Peyer's patch (tissue), 4 donors: Measurements from ENCODE around the gene SNAPC4. TPM values are rescaled to one million over a fixed set of nuclear protein-coding genes. Genes with fewer than 3 reads are reported as not detected.

Experiments
- DNase-seq, 3 donors: peaks; one replicate each; pipeline ENCODE4 v3.0.0-alpha.2; 2017 to 2019
- H3K27ac ChIP-seq, 4 donors: fragments of 200-600 bp; sonication (generic); one replicate each; pipeline ENCODE4 v1.5.1; 2016 to 2019
- H3K27me3 ChIP-seq, 2 donors: fragments of 200-600 bp; sonication (generic); one replicate each; pipeline ENCODE4 v1.5.1; 2019
- H3K36me3 ChIP-seq, 3 donors: fragments of 200-600 bp; sonication (generic); one replicate each; pipeline ENCODE4 v1.5.1; 2016 to 2019
- H3K4me1 ChIP-seq, 4 donors: fragments of 200-600 bp; sonication (generic); one replicate each; pipeline ENCODE4 v1.5.1; 2016 to 2019
- H3K4me3 ChIP-seq, 4 donors: fragments of 200-600 bp; sonication (generic); 1 replicate in 3 of 4; 2 replicates in 1 of 4; pipeline ENCODE4 v1.5.1; 2016 to 2019; ENCODE audit warnings: mild to moderate bottlenecking in 1 of 4
- H3K9me3 ChIP-seq, 4 donors: fragments of 200-600 bp; sonication (generic); one replicate each; pipeline ENCODE4 v1.5.1; 2016 to 2019; ENCODE audit warnings: mild to moderate bottlenecking in 1 of 4
- POLR2A ChIP-seq, 2 donors: fragments of 450-650 bp; IDR thresholded peaks; one replicate each; pipeline ENCODE4 v1.5.1; 2017; ENCODE audit warnings: antibody characterized with exemption in 2 of 2, mild to moderate bottlenecking in 2 of 2, moderate library complexity in 2 of 2
- total RNA-seq, 4 donors: library from RNA; depleted of rRNA; stranded (reverse); fragments of >200 nt; gene quantifications; one replicate each; pipeline ENCODE4 v1.1.0, GENCODE V29; 2016
- TF ChIP-seq, protein P1 (sequence below), 6 experiments: fragments of 450-650 bp in 4 of 6; fragments of 200-600 bp in 2 of 6; sonication (generic) in 1 of 6; IDR thresholded peaks; one replicate each; pipeline ENCODE4 v1.5.1; 2017 to 2019; ENCODE audit warnings: antibody characterized with exemption in 6 of 6, mild to moderate bottlenecking in 3 of 6, moderate library complexity in 1 of 6

The SNAPC4 gene
- total RNA-seq, 4 donors from 2014 or later, result 6.3 to 58.6 (median 13.2) TPM

DNA sequence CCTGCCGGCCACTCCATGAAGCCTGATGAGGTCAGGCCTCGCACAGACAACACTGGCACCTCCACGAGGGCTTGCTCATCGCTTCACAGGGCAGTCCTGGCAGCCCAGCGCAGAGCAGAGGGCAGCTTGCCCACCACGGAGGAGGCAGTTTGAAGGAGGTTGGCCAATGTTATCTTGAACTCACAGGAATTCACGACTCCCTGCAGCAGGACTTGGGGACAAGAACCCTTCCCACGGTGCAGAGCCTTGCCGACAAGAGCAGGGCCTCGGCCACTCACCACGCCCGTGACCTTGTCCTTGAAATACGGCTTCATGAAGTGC, 5.0 kb downstream of the SNAPC4 start:
- Histone ChIP-seq H3K27ac (no peak overlapping the region), H3K4me3 (no peak overlapping the region), H3K27me3 (no peaks in the 10 kb centered on the region), H3K36me3 (peaks cover 0 to 65% (median 0%) of the 10 kb centered on the region in 3 donors), H3K4me1 (peaks cover 0 to 23% (median 9%) of the 10 kb centered on the region in 4 donors), H3K9me3 (no peaks in the 10 kb centered on the region)
- no peak for DNase-seq
- TF ChIP-seq POLR2A (IDR thresholded peaks at IDR 0.05), result no peak
- TF ChIP-seq, protein P1, sequence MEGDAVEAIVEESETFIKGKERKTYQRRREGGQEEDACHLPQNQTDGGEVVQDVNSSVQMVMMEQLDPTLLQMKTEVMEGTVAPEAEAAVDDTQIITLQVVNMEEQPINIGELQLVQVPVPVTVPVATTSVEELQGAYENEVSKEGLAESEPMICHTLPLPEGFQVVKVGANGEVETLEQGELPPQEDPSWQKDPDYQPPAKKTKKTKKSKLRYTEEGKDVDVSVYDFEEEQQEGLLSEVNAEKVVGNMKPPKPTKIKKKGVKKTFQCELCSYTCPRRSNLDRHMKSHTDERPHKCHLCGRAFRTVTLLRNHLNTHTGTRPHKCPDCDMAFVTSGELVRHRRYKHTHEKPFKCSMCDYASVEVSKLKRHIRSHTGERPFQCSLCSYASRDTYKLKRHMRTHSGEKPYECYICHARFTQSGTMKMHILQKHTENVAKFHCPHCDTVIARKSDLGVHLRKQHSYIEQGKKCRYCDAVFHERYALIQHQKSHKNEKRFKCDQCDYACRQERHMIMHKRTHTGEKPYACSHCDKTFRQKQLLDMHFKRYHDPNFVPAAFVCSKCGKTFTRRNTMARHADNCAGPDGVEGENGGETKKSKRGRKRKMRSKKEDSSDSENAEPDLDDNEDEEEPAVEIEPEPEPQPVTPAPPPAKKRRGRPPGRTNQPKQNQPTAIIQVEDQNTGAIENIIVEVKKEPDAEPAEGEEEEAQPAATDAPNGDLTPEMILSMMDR (IDR thresholded peaks at IDR 0.05), result no peak

DNA sequence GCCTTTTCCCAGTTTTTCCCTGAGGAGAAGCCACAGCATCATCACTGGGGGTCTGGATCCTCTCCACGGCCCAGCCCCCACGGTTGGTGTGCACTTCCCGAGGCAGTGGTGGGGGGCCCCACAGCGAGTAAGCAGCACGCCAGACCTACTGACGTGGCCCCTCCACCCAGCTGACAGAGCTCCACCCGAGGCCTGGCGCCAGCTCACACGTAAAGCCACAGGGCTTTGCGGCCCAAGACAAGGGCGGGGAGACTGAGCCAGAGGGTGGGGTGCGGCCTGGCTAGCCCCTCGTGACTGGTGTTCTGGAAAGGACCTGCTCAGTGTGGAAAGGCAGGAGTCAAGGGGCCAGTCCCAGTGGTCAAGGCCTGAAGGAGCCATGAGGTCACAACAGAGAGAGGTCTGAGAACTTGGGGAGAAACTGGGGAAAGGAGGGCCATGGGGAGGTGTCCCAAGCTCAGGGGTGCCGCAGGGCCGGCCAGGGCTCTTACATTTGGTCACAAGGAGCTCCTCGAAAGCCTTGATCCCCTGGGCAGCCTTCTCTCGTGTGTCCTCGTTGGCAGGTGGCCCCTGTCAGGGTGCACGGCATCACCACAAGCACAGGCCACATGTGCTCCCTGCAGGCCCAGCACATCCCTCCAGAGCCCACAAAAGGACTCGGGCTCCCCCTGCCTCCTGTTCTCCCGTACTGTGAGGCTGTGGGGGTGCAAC, 5.5 kb downstream of the SNAPC4 start:
- H3K27ac ChIP-seq, result no peak overlapping the region
- TF ChIP-seq, protein P1 (IDR thresholded peaks at IDR 0.05), result no peak
- H3K27me3 ChIP-seq, result no peaks in the 10 kb centered on the region
- H3K4me1 ChIP-seq, result peaks cover 0 to 22% (median 8%) of the 10 kb centered on the region in 4 donors
- DNase-seq, result no peak
- H3K9me3 ChIP-seq, result no peaks in the 10 kb centered on the region
- peaks cover 0 to 70% (median 0%) of the 10 kb centered on the region in 3 donors for H3K36me3 ChIP-seq
- H3K4me3 ChIP-seq, result no peak overlapping the region

DNA sequence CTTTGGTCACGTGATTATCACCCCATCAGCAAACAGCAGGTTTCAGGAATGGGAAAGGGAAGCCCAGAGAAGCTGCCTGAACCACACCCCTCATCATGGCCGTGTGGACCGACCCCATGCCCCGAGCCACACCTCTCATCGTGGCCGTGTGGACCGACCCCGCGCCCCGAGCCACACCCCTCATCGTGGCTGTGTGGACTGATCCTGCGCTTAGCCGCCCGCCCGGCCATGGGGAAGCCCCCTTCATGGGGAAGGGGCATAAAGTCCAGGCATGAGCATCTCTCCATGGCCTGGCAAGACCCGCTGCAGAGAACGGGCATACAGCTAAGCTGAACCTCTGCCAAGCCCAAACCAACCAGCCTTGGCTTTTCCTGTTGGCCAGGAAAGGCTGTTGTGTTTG, 6.4 kb downstream of the SNAPC4 start:
- DNase-seq, result no peak
- Histone ChIP-seq H3K36me3 (peaks cover 0 to 78% (median 0%) of the 10 kb centered on the region in 3 donors), H3K4me1 (peaks cover 0 to 13% (median 2%) of the 10 kb centered on the region in 4 donors), H3K9me3 (no peaks in the 10 kb centered on the region), H3K27ac (no peak overlapping the region), H3K4me3 (no peak overlapping the region), H3K27me3 (no peaks in the 10 kb centered on the region)
- TF ChIP-seq, protein P1 (IDR thresholded peaks at IDR 0.05), result no peak
- TF ChIP-seq POLR2A (IDR thresholded peaks at IDR 0.05), result no peak

DNA sequence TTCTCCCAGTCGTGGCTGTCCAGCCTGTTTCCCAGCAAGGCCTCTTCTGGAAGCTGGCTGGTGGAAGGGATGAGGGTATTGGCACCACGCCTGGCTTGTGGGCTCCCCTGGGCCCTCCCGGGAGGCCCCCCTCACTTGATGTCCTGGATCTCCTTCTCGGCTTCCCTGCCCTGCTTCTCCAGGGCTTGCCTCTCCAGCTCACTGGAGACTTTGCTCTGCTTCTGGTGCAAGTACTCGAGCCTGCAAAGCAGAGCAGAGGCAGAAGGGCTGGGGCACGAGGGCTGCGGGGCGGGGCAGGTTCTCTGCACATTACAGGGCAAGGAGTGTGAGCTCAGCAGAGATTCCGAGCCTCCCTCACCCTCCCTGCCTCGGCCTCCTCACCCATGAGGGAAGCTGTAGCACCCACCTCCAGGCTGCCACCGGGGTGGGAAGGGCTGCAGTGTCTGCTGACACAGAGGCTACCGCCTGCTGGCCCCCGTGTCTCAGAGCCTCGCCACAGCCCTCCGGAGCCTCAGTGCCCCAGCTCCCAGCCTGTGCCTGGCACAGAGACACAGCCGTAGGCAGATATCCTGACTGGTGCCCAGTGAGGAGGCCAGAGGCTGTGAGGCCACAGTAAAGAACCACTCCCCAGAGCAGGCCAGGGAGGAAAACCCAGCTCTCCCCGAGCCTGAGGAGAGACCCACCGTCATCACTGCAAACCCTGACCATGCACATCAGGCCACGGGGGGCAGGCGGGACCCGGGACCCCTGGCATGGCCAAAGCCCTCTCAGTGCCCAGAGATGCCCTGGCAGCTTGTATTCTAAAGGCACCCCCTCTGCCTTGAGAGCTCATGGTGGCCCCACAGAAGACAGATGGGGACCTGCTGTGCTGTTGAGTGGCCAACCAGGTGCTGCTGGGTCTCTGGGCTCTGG, 7.2 kb downstream of the SNAPC4 start:
- TF ChIP-seq, protein P1 (IDR thresholded peaks at IDR 0.05), result no peak
- no peak for TF ChIP-seq POLR2A (IDR thresholded peaks at IDR 0.05)
- Histone ChIP-seq H3K4me1 (peaks cover 0 to 12% (median 0%) of the 10 kb centered on the region in 4 donors), H3K4me3 (no peak overlapping the region), H3K9me3 (no peaks in the 10 kb centered on the region), H3K27ac (no peak overlapping the region), H3K27me3 (no peaks in the 10 kb centered on the region), H3K36me3 (peaks cover 0 to 83% (median 0%) of the 10 kb centered on the region in 3 donors)
- DNase-seq, result no peak

DNA sequence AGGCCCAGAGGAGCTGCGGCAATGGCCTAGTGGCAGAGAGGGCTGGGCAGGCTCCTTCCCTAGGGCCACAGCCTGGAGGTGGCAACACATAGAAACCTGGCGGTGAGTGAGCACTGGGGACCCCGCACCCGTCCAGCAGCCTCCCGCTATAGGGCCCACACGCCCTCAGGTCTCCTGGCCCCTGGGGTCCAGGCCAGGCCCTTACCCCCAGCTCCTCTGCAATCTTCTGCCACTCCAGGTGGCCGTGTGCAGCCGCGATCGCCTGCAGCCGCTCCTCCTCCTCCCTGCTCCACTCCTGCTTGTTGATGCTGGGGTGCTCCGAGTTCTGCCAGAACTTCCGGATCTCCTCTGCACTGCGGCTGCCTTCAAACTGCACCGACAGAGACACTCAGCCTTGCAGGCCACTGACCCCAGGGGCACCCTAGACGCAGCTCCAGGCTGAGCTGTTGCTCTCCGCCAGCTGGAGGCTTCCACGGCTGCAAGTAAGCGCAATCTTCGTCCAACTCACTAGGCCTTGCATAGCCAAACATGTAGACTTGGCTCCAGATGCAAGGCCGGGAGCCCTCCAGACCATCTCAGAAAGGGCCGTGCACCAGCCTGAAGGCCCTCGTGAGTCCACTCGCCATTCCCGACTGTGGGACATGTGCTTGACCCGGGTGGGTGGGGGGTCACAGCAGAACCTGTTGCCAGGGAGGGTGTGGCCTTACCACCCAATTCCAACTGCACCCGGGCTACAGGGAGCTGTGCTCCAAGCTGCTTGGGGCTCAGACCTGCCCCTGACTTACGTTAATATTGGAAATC, 8.0 kb downstream of the SNAPC4 start:
- no peak for TF ChIP-seq POLR2A (IDR thresholded peaks at IDR 0.05)
- TF ChIP-seq, protein P1 (IDR thresholded peaks at IDR 0.05), result no peak
- no peak overlapping the region for H3K27ac ChIP-seq
- peaks cover 0 to 12% (median 0%) of the 10 kb centered on the region in 4 donors for H3K4me1 ChIP-seq
- H3K4me3 ChIP-seq, result no peak overlapping the region
- no peak for DNase-seq
- no peaks in the 10 kb centered on the region for H3K27me3 ChIP-seq
- peaks cover 0 to 85% (median 0%) of the 10 kb centered on the region in 3 donors for H3K36me3 ChIP-seq
- H3K9me3 ChIP-seq, result no peaks in the 10 kb centered on the region
